GM12873 (cell line): Measurements from ENCODE around the gene EHD1.

ENCODE experiments used
- CTCF ChIP-seq: IDR thresholded peaks from 2 replicates; pipeline ENCODE4 v1.5.1; 2012; ENCODE audit warnings: low read depth, mild to moderate bottlenecking, moderate library complexity, low read length, control low read depth; ENCODE audit not compliant: insufficient read depth; ENCODE audit errors: missing control alignments

Gene EHD1

GRCh38 chr11:64920124-64920523 is 41.7 kb upstream of the EHD1 start:
- TF ChIP-seq CTCF: no peak

GRCh38 chr11:64919627-64920026 is 41.2 kb upstream of the EHD1 start:
- TF ChIP-seq CTCF: no peak

- peak; percentile 32 for TF ChIP-seq CTCF
Measured at GRCh38 chr11:64918017-64918416, 39.6 kb upstream of the EHD1 start.

- no peak for TF ChIP-seq CTCF
Measured at GRCh38 chr11:64917663-64917995, 39.2 kb upstream of the EHD1 start.

- no peak for TF ChIP-seq CTCF
Measured at GRCh38 chr11:64916775-64917662, 38.6 kb upstream of the EHD1 start, which contains the start of gene ATG2A. Gene ATG2A (minus strand): TSS chr11:64917209. CDS start chr11:64917135, 74 bp downstream.

GRCh38 chr11:64916040-64916774 is 37.8 kb upstream of the EHD1 start:
- no peak for TF ChIP-seq CTCF

GRCh38 chr11:64915376-64915887 is 37.0 kb upstream of the EHD1 start:
- TF ChIP-seq CTCF: no peak
